G401.6 (cell line): Measurements from ENCODE around the gene POLG2.
"Not testable (repeated sequence)": the region's sequence is repeated elsewhere in the genome, so short reads cannot be mapped to it uniquely, and the experiment has no call there.

Experiments
- FAIRE-seq: peaks from 2 replicates; lab custom pipeline; 2012; peaks lifted over from hg19 to GRCh38; lab: Jason Lieb, UNC

Gene POLG2

GRCh38 chr17:64439521-64439920 lies 57.3 kb downstream of the POLG2 start:
- FAIRE-seq, result not testable (repeated sequence)

DNA sequence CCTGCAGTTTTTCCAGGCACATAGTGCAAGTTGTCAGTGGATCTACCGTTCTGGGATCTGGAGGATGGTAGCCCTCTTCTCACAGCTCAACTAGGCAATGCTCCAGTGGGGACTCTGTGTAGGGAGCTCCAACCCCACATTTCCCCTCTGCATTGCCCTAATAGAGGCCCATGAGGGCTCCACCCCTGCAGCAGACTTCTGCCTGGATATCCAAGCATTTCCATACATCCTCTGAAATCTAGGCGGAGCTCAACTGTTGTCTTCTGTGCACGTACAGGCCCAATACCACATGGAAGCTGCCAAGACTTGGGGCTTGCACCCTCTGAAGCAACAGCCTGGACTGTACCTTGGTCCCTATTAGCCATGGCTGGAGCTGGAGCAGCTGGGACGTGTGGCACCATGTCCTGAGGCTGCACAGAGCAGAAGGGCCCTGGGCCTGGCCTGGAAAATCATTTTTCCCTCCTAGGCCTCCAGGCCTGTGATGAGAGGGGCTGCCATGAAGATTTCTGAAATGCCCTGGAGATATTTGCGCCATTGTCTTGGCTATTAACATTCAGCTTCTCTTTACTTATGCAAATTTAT lies 58.8 kb downstream of the POLG2 start:
- no peak for FAIRE-seq

DNA sequence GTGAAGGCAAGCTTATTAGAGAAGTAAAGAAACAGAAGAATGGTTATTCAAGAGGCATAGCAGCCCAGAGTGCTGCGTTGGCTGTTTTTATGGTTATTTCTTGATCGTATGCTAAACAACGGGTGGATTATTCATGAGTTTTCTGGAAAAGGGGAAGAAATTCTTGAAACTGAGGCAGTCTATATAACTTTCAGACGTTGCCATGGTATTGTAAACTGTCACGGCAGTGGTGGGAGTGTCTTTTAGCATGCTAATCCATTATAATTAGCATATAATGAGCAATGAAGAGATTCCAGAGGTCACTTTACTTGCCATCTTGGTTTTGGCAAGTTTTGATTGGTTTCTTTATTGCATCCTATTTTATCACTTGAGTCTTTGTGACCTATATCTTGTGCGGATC lies 65.3 kb downstream of the POLG2 start:
- no peak for FAIRE-seq

DNA sequence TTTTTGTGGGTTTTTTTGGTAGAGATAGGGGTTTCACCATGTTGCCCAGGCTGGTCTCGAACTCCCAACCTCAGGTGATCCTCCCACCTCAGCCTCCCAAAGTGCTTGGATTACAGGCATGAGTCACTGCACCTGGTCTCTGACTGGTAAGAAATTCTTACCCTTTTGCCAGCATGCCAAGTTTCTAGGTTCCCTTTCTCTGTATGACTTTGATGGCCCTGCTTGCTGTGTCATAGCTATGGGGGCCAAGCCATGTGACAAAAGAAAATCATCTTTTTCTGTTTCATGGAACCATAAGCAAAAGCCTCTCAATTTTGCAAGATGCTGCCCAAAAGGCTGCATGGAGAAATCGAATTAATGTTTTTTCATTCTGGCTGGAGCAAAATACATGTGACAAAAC lies 66.8 kb downstream of the POLG2 start:
- FAIRE-seq, result not testable (repeated sequence)

GRCh38 chr17:64428406-64428805 lies 68.4 kb downstream of the POLG2 start:
- FAIRE-seq, result no peak
